ENCODE measurements around the gene LAD1.

Gene LAD1

GRCh38 chr1:201341377-201341776, 57.7 kb downstream of the LAD1 start:
- H3K36me3 Mint-ChIP-seq = no peaks in the 10 kb centered on the region
- peaks cover 10% of the 10 kb centered on the region for H3K27me3 Mint-ChIP-seq
- no peak for ATAC-seq
- no peak overlapping the region for H3K27ac Mint-ChIP-seq
- peaks cover 5% of the 10 kb centered on the region for H3K9me3 Mint-ChIP-seq
- no peaks in the 10 kb centered on the region for H3K4me1 Mint-ChIP-seq
- H3K4me3 Mint-ChIP-seq = no peak overlapping the region

- H3K4me1 Mint-ChIP-seq = no peaks in the 10 kb centered on the region
- no peaks in the 10 kb centered on the region for H3K27me3 Mint-ChIP-seq
- no peak for ATAC-seq
- H3K27ac Mint-ChIP-seq = no peak overlapping the region
- peaks cover 5% of the 10 kb centered on the region for H3K9me3 Mint-ChIP-seq
- H3K4me3 Mint-ChIP-seq = no peak overlapping the region
- no peaks in the 10 kb centered on the region for H3K36me3 Mint-ChIP-seq
These were observed 62.2 kb downstream of the LAD1 start for GRCh38 chr1:201336711-201337450.

DNA sequence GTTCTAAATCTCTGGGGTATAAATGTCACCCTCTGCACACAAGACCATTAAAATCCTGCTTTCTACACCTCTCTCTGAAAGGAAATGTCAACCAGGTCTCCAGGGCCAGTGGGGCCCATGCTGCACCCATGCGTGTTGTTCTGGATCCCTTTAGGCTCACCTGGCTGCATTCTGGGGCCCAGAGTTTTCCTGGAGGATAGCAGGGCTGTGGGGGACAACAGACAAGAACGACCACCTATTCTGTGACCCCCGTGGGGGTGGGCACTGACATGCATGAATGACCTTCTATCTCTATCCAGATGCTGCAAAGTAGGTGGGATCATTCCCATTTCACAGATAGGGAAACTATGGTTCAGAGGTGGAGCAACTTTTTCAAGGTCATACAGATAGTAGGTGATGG, 63.2 kb downstream of the LAD1 start:
- no peak overlapping the region for H3K27ac Mint-ChIP-seq
- H3K4me3 Mint-ChIP-seq = no peak overlapping the region
- no peaks in the 10 kb centered on the region for H3K36me3 Mint-ChIP-seq

GRCh38 chr1:201335174-201335870, 63.8 kb downstream of the LAD1 start:
- peaks cover 9% of the 10 kb centered on the region for H3K27me3 Mint-ChIP-seq
- no peak for ATAC-seq
- no peak overlapping the region for H3K4me3 Mint-ChIP-seq
- H3K4me1 Mint-ChIP-seq = no peaks in the 10 kb centered on the region
- no peaks in the 10 kb centered on the region for H3K9me3 Mint-ChIP-seq
- H3K36me3 Mint-ChIP-seq = no peaks in the 10 kb centered on the region
- H3K27ac Mint-ChIP-seq = no peak overlapping the region

More for the DNA sequence above, 63.2 kb downstream of the LAD1 start:
- Mint-ChIP-seq H3K9me3 (no peaks in the 10 kb centered on the region), H3K4me1 (no peaks in the 10 kb centered on the region), H3K27me3 (peaks cover 4% of the 10 kb centered on the region)
- no peak for ATAC-seq

DNA sequence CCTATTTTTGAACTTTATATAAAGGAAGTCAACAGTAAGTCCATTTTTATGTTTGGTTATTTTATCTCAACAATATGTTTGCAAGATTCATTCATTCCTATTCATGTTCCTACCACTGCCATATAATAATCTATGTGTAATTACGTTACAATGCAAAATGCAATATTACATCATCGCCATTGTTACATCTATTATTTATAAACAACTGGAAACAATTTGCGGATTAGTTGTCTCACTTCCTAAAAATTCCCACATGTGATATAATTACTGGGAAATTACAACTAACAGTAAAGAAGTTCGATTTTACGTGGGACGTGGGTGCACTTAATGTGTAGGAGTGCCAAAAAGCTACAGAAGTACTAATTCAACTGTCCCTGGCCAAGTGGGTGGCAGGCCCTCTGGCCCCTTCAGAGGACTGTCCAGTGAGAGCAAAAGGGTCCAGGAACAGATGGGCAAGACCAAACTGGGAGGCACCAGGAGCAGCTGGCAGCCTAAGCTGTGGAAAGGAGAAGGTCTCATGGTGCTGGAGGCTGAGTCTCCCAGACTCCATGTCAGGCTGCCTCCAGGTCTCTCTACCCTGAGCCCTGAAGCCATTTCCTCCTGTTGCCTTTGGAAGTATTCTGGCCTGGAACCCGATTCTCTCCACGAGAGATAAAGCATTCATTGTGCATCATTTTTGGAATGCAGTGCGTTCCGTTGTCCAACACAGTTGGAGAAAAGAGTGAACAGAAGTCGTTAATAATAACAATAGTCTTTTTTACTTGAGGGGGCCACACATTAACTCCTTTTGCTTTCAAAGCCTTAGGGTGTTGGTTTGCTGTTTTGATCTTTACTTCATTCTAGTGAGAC, 64.6 kb downstream of the LAD1 start:
- H3K4me1 Mint-ChIP-seq = no peaks in the 10 kb centered on the region
- peaks cover 15% of the 10 kb centered on the region for H3K27me3 Mint-ChIP-seq
- no peaks in the 10 kb centered on the region for H3K36me3 Mint-ChIP-seq
- no peaks in the 10 kb centered on the region for H3K9me3 Mint-ChIP-seq
- no peak overlapping the region for H3K4me3 Mint-ChIP-seq
- H3K27ac Mint-ChIP-seq = no peak overlapping the region
- ATAC-seq = no peak

GRCh38 chr1:201332616-201333335, 66.3 kb downstream of the LAD1 start:
- ATAC-seq = no peak
- H3K27ac Mint-ChIP-seq = no peak overlapping the region
- H3K4me1 Mint-ChIP-seq = no peaks in the 10 kb centered on the region
- H3K4me3 Mint-ChIP-seq = no peak overlapping the region
- H3K36me3 Mint-ChIP-seq = no peaks in the 10 kb centered on the region
- no peaks in the 10 kb centered on the region for H3K9me3 Mint-ChIP-seq
- peaks cover 15% of the 10 kb centered on the region for H3K27me3 Mint-ChIP-seq

GRCh38 chr1:201332021-201332420, 67.1 kb downstream of the LAD1 start:
- H3K4me3 Mint-ChIP-seq = no peak overlapping the region
- H3K27ac Mint-ChIP-seq = no peak overlapping the region

GRCh38 chr1:201331166-201331565, 68.0 kb downstream of the LAD1 start:
- H3K9me3 Mint-ChIP-seq = no peaks in the 10 kb centered on the region
- H3K27ac Mint-ChIP-seq = no peak overlapping the region
- H3K36me3 Mint-ChIP-seq = no peaks in the 10 kb centered on the region
- H3K27me3 Mint-ChIP-seq = peaks cover 25% of the 10 kb centered on the region
- no peaks in the 10 kb centered on the region for H3K4me1 Mint-ChIP-seq
- no peak for ATAC-seq
- H3K4me3 Mint-ChIP-seq = no peak overlapping the region

More at GRCh38 chr1:201332021-201332420, 67.1 kb downstream of the LAD1 start:
- no peaks in the 10 kb centered on the region for H3K4me1 Mint-ChIP-seq
- ATAC-seq = no peak
- no peaks in the 10 kb centered on the region for H3K9me3 Mint-ChIP-seq
- H3K36me3 Mint-ChIP-seq = no peaks in the 10 kb centered on the region
- peaks cover 16% of the 10 kb centered on the region for H3K27me3 Mint-ChIP-seq
